ENCODE results near the gene CCDC149. TPM values are rescaled to one million over a fixed set of nuclear protein-coding genes. Genes with fewer than 3 reads are reported as not detected.

Gene CCDC149
- total RNA-seq, 3 donors from 2014 or later (not counting 1 experiment from before 2014, with no cell fraction given), result 0.14 to 0.86 (median 0.43) TPM

DNA sequence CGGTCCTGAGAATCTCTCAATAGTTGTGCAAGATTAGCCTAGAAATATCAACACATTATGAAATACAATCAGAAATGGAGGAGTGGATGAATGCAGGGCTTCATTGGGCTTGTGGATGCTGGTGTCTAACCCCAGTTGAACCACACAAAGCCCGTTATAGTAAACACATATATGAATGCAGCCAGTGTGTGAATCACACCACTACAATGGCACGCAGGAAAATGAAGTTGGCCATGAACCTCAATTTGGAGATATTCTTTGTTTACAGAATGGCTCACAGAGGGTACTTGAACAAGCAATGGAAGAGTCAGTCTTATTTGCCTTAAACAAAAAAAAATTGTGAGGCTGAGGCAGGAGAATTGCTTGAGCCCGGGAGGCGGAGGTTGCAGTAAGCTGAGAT is 59.7 kb downstream of the CCDC149 start:
- no peak for TF ChIP-seq CTCF (IDR thresholded peaks at IDR 0.05)
- H3K4me3 ChIP-seq (ENCODE audit: low read length), result no peak overlapping the region
- intact Hi-C loops (cut with micrococcal nuclease), result no loop called here
- no peaks in the 10 kb centered on the region for H3K36me3 Mint-ChIP-seq
- H3K27ac ChIP-seq (ENCODE audit: low read length), result no peak overlapping the region
- no peak overlapping the region for H3K4me3 Mint-ChIP-seq
- H3K4me1 Mint-ChIP-seq, result no peaks in the 10 kb centered on the region
- DNase-seq (no peak), ATAC-seq (no peak)
- no peaks in the 10 kb centered on the region for H3K4me1 ChIP-seq (ENCODE audit: control insufficient read depth, insufficient read depth, low read length)
- H3K9me3 ChIP-seq (ENCODE audit: control insufficient read depth, insufficient read depth, low read length), result no peaks in the 10 kb centered on the region
- no peaks in the 10 kb centered on the region for H3K27me3 ChIP-seq (ENCODE audit: control insufficient read depth, insufficient read depth, low read length)
- WGBS (ENCODE audit: insufficient coverage), result 83% methylated on average over 5 of the region's 5 CpGs
- H3K36me3 ChIP-seq (ENCODE audit: control insufficient read depth, insufficient read depth, low read length), result no peaks in the 10 kb centered on the region
- peaks cover 0 to 2% of the 10 kb centered on the region in 2 donors for H3K27me3 Mint-ChIP-seq (ENCODE audit: low read depth in 2 of 2)
- no peaks in the 10 kb centered on the region for H3K9me3 Mint-ChIP-seq
- no peak overlapping the region for H3K27ac Mint-ChIP-seq

- ATAC-seq (no peak), DNase-seq (no peak)
- H3K36me3 ChIP-seq (ENCODE audit: control insufficient read depth, insufficient read depth, low read length), result no peaks in the 10 kb centered on the region
- no peak overlapping the region for H3K27ac ChIP-seq (ENCODE audit: low read length)
- Mint-ChIP-seq H3K36me3 (no peaks in the 10 kb centered on the region), H3K27ac (no peak overlapping the region), H3K9me3 (no peaks in the 10 kb centered on the region), H3K4me3 (no peak overlapping the region), H3K27me3 (ENCODE audit: low read depth in 2 of 2) (peaks cover 0 to 2% of the 10 kb centered on the region in 2 donors), H3K4me1 (no peaks in the 10 kb centered on the region)
- H3K4me1 ChIP-seq (ENCODE audit: control insufficient read depth, insufficient read depth, low read length), result no peaks in the 10 kb centered on the region
- TF ChIP-seq CTCF (IDR thresholded peaks at IDR 0.05), result no peak
- H3K9me3 ChIP-seq (ENCODE audit: control insufficient read depth, insufficient read depth, low read length), result no peaks in the 10 kb centered on the region
- H3K4me3 ChIP-seq (ENCODE audit: low read length), result no peak overlapping the region
- WGBS (ENCODE audit: insufficient coverage), result no CpG with 5 or more reads among the region's 1 CpG
- intact Hi-C loops (cut with micrococcal nuclease), result no loop called here
- H3K27me3 ChIP-seq (ENCODE audit: control insufficient read depth, insufficient read depth, low read length), result no peaks in the 10 kb centered on the region
Measured at GRCh38 chr4:24850674-24851073, 62.2 kb downstream of the CCDC149 start.

DNA sequence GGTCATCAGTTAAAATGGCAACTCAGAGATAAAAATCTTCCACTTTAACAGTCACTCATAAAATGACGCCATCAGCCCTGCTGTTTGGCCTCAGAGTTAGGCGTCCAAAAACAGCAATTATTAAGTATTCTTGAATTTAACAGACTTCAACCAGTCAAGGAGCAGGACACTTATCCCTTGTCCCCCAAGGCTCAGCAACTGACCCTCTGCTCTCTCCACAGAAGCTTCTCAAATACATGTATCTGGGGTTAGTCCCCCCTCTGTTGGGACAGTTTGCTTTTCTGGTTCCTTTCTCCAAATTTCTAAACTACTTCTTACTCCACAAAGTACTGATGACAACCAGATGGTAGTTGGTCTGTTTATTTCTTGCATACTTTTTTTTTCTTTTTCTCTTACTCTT is 63.1 kb downstream of the CCDC149 start:
- Mint-ChIP-seq H3K36me3 (no peaks in the 10 kb centered on the region), H3K9me3 (no peaks in the 10 kb centered on the region), H3K27me3 (ENCODE audit: low read depth in 2 of 2) (peaks cover 0 to 2% of the 10 kb centered on the region in 2 donors), H3K4me3 (no peak overlapping the region), H3K4me1 (no peaks in the 10 kb centered on the region), H3K27ac (no peak overlapping the region)
- ATAC-seq (no peak), DNase-seq (no peak)
- H3K4me3 ChIP-seq (ENCODE audit: low read length), result no peak overlapping the region
- H3K27ac ChIP-seq (ENCODE audit: low read length), result no peak overlapping the region
- H3K36me3 ChIP-seq (ENCODE audit: control insufficient read depth, insufficient read depth, low read length), result no peaks in the 10 kb centered on the region
- H3K27me3 ChIP-seq (ENCODE audit: control insufficient read depth, insufficient read depth, low read length), result no peaks in the 10 kb centered on the region
- intact Hi-C loops (cut with micrococcal nuclease), result no loop called here
- WGBS (ENCODE audit: insufficient coverage), result 97% methylated on average over 2 of the region's 2 CpGs
- H3K4me1 ChIP-seq (ENCODE audit: control insufficient read depth, insufficient read depth, low read length), result no peaks in the 10 kb centered on the region
- no peaks in the 10 kb centered on the region for H3K9me3 ChIP-seq (ENCODE audit: control insufficient read depth, insufficient read depth, low read length)
- TF ChIP-seq CTCF (IDR thresholded peaks at IDR 0.05), result no peak

DNA sequence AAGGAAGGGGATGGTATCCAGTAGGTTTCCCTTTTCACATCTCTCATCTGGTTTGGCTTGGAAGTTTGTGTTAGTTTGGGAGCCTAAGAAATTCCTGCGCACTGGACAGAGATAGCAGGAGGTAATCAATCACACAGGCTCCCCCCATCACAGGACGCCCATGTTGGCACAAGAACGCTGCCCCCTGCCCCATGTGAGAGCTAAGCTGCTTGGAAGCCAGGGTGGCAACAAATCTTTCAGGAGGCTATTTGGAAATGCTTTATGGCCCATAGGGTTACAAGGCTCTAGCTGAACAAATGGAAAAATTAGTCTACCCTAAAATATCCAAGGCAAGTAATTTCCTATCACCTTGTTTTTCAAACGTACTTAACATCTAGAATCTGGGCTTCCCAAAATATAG is 63.5 kb downstream of the CCDC149 start:
- Mint-ChIP-seq H3K36me3 (no peaks in the 10 kb centered on the region), H3K27ac (no peak overlapping the region), H3K9me3 (no peaks in the 10 kb centered on the region), H3K4me3 (no peak overlapping the region), H3K4me1 (no peaks in the 10 kb centered on the region), H3K27me3 (ENCODE audit: low read depth in 2 of 2) (peaks cover 0 to 2% of the 10 kb centered on the region in 2 donors)
- intact Hi-C loops (cut with micrococcal nuclease), result no loop called here
- Histone ChIP-seq H3K4me1 (ENCODE audit: control insufficient read depth, insufficient read depth, low read length) (no peaks in the 10 kb centered on the region), H3K9me3 (ENCODE audit: control insufficient read depth, insufficient read depth, low read length) (no peaks in the 10 kb centered on the region), H3K27me3 (ENCODE audit: control insufficient read depth, insufficient read depth, low read length) (no peaks in the 10 kb centered on the region), H3K4me3 (ENCODE audit: low read length) (no peak overlapping the region), H3K27ac (ENCODE audit: low read length) (no peak overlapping the region), H3K36me3 (ENCODE audit: control insufficient read depth, insufficient read depth, low read length) (no peaks in the 10 kb centered on the region)
- ATAC-seq (no peak), DNase-seq (no peak)
- 82% methylated on average over 3 of the region's 4 CpGs for WGBS (ENCODE audit: insufficient coverage)
- no peak for TF ChIP-seq CTCF (IDR thresholded peaks at IDR 0.05)
